Subcutaneous adipose tissue (tissue), 4 donors: Measurements from ENCODE around the gene VAT1L. TPM values are rescaled to one million over a fixed set of nuclear protein-coding genes. Genes with fewer than 3 reads are reported as not detected.

Experiments
- CTCF ChIP-seq: fragments of 450-650 bp; IDR thresholded peaks from one replicate; pipeline ENCODE4 v1.5.1; 2016; ENCODE audit warnings: low read depth, mild to moderate bottlenecking, control low read depth, antibody characterized with exemption, moderate library complexity
- total RNA-seq, 4 donors: library from RNA; depleted of rRNA; stranded (reverse); fragments of >200 nt; gene quantifications; one replicate each; pipeline ENCODE4 v1.1.0, GENCODE V29; 2016

The VAT1L gene
- total RNA-seq, 4 donors from 2014 or later = 0.22 to 0.34 TPM; not detected in 2

GRCh38 chr16:77938913-77939312 is 150.5 kb downstream of the VAT1L start:
- TF ChIP-seq CTCF = no peak

GRCh38 chr16:77939968-77940367 is 151.6 kb downstream of the VAT1L start:
- no peak for TF ChIP-seq CTCF

- TF ChIP-seq CTCF = no peak
Observed at GRCh38 chr16:77943801-77944200, 155.4 kb downstream of the VAT1L start.

GRCh38 chr16:77944631-77945030 is 156.3 kb downstream of the VAT1L start:
- TF ChIP-seq CTCF = no peak

GRCh38 chr16:77945126-77945525 is 156.8 kb downstream of the VAT1L start:
- no peak for TF ChIP-seq CTCF

- no peak for TF ChIP-seq CTCF
Observed at GRCh38 chr16:77946823-77947222, 158.5 kb downstream of the VAT1L start.

GRCh38 chr16:77948835-77949234 is 160.5 kb downstream of the VAT1L start:
- no peak for TF ChIP-seq CTCF
